Panc1 (cell line): ENCODE data around the gene KCNIP4.

Experiments
- CTCF ChIP-seq: fragments of 450-650 bp; IDR thresholded peaks from 2 replicates; pipeline ENCODE4 v1.5.1; 2017; ENCODE audit warnings: mild to moderate bottlenecking
- POLR2AphosphoS5 ChIP-seq: IDR thresholded peaks from 2 replicates; pipeline ENCODE4 v1.6.1; 2012; ENCODE audit warnings: mild to moderate bottlenecking, low read depth, low read length, moderate library complexity
- TCF7L2 ChIP-seq: IDR thresholded peaks from 2 replicates; pipeline ENCODE4 v1.6.1; 2011; ENCODE audit warnings: mild to moderate bottlenecking, low read depth, low read length, inconsistent platforms

- TF ChIP-seq CTCF = no peak
- TF ChIP-seq TCF7L2 = no peak
- TF ChIP-seq POLR2AphosphoS5 = no peak
These were observed 206.2 kb downstream of the KCNIP4 start for GRCh38 chr4:21742326-21742725.
